ENCODE results near the gene PADI4. TPM values are rescaled to one million over a fixed set of nuclear protein-coding genes. Genes with fewer than 3 reads are reported as not detected.

PADI4 gene
- total and polyA plus RNA-seq, 2 donors (not counting 3 experiments of a cell fraction or from before 2014, with no cell fraction given) = not detected

DNA sequence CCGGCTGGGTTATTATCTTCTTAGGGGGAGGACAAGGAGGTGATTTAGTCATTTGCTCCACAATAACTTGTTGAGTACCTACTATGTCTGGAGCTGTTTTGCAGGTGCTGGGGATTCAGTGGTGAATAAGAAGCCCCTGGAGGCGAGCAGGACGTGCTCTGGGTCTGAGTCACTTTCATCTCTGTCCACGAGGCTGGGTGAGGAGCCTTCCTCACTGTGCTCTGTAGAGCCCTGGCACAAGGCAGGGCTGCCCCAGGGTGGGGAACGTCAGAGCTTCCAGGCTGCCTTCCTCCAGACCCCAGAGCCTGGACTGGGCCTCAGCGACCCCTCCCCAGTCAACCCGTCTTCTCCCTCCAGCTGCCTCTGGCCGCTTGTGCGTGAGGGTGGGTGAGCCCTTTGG, 61.5 kb downstream of the PADI4 start:
- Histone ChIP-seq H3K79me2 (ENCODE audit: control insufficient read depth, insufficient read depth, low read length) (no peaks in the 10 kb centered on the region), H3K4me2 (ENCODE audit: insufficient read depth, low read length) (no peak overlapping the region), H3K36me3 (ENCODE audit: control insufficient read depth in 2 of 2, extremely low read depth in 1 of 2, insufficient read depth in 2 of 2, low read length in 2 of 2) (no peaks in the 10 kb centered on the region), H2AFZ (ENCODE audit: low read depth, low read length) (no peak overlapping the region), H3K9me3 (replicated peaks; ENCODE audit: control insufficient read depth, insufficient read depth, low read length) (no peaks in the 10 kb centered on the region), H3K4me1 (ENCODE audit: control insufficient read depth, extremely low read depth, insufficient read depth, low read length) (no peaks in the 10 kb centered on the region), H4K20me1 (replicated peaks; ENCODE audit: control insufficient read depth, extremely low read depth, insufficient read depth, low read length) (no peaks in the 10 kb centered on the region), H3K9me1 (replicated peaks; ENCODE audit: control insufficient read depth, extremely low read depth, insufficient read depth, low read length) (no peaks in the 10 kb centered on the region), H3K4me3 (replicated peaks in 1 of 3; ENCODE audit: insufficient read depth in 1 of 3, low read depth in 1 of 3, low read length in 3 of 3) (no peak overlapping the region), H3K27ac (ENCODE audit: insufficient read depth, low read depth, low read length) (no peak overlapping the region), H3K27me3 (ENCODE audit: control insufficient read depth in 2 of 2, insufficient read depth in 2 of 2, low read length in 2 of 2) (no peaks in the 10 kb centered on the region), H3K9ac (replicated peaks; ENCODE audit: extremely low read depth, insufficient read depth, low read length) (no peak overlapping the region)
- no TSS peak for BruUV-seq (replicated peaks)
- intact Hi-C loops (cut with micrococcal nuclease) = no loop called here
- ChIA-PET POLR2A (no interaction called here), CTCF (no interaction called here)
- TF ChIP-seq EZH2 (IDR thresholded peaks at IDR 0.05; ENCODE audit: borderline replicate concordance, low read depth, low read length, severe bottlenecking) (no peak), MAX (IDR thresholded peaks at IDR 0.05; ENCODE audit: insufficient read depth, insufficient read length) (no peak), GATA2 (IDR thresholded peaks at IDR 0.05; ENCODE audit: insufficient read depth, insufficient read length, low read depth, low read length) (no peak), JUN (IDR thresholded peaks at IDR 0.05; ENCODE audit: borderline replicate concordance, insufficient read depth, insufficient read length, low read depth) (no peak), POLR2AphosphoS5 (IDR thresholded peaks at IDR 0.05; ENCODE audit: insufficient read depth, low read depth, low read length) (no peak), MYC (IDR thresholded peaks at IDR 0.05; ENCODE audit: low read depth, low read length) (no peak), FOS (IDR thresholded peaks at IDR 0.05; ENCODE audit: borderline replicate concordance, insufficient read depth, low read length) (no peak), POLR2A (IDR thresholded peaks at IDR 0.05; ENCODE audit: low read depth, low read length) (no peak)
- TF ChIP-seq, protein P1, sequence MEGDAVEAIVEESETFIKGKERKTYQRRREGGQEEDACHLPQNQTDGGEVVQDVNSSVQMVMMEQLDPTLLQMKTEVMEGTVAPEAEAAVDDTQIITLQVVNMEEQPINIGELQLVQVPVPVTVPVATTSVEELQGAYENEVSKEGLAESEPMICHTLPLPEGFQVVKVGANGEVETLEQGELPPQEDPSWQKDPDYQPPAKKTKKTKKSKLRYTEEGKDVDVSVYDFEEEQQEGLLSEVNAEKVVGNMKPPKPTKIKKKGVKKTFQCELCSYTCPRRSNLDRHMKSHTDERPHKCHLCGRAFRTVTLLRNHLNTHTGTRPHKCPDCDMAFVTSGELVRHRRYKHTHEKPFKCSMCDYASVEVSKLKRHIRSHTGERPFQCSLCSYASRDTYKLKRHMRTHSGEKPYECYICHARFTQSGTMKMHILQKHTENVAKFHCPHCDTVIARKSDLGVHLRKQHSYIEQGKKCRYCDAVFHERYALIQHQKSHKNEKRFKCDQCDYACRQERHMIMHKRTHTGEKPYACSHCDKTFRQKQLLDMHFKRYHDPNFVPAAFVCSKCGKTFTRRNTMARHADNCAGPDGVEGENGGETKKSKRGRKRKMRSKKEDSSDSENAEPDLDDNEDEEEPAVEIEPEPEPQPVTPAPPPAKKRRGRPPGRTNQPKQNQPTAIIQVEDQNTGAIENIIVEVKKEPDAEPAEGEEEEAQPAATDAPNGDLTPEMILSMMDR (IDR thresholded peaks at IDR 0.05; ENCODE audit: extremely low read depth in 1 of 2, insufficient read depth in 1 of 2, low read depth in 1 of 2, low read length in 2 of 2) = no peak
- DNase-seq (ENCODE audit: low read depth, low spot score) (no peak), FAIRE-seq (no peak)
- dilution Hi-C loops (cut with MboI; ENCODE audit: extremely low pct_ligation_motif_present, low sequenced_read_pairs) = no loop called here
